Neural progenitor cell (in vitro differentiated cells): ENCODE data around the gene SMIM21. TPM values are rescaled to one million over a fixed set of nuclear protein-coding genes. Genes with fewer than 3 reads are reported as not detected.

ENCODE experiments used
- DNase-seq: peaks from one replicate; pipeline ENCODE4 v3.0.0-alpha.2; 2016; ENCODE audit warnings: low spot score
- H2AFZ ChIP-seq: fragments of 200-600 bp; sonication (generic); replicated peaks from 2 replicates; pipeline ENCODE4 v1.6.1; 2016; ENCODE audit warnings: antibody characterized with exemption
- H3F3A ChIP-seq: fragments of 200-600 bp; sonication (generic); 2 replicates; pipeline ENCODE4 v1.6.1; 2016; ENCODE audit warnings: antibody characterized with exemption, low read depth
- H3K27ac ChIP-seq: fragments of 200-600 bp; sonication (generic); 2 replicates; pipeline ENCODE4 v1.5.1; 2016; ENCODE audit warnings: mild to moderate bottlenecking
- H3K27me3 ChIP-seq: fragments of 200-600 bp; sonication (generic); 2 replicates; pipeline ENCODE4 v1.6.1; 2016; ENCODE audit warnings: mild to moderate bottlenecking, moderate library complexity
- H3K36me3 ChIP-seq: fragments of 200-600 bp; sonication (generic); 2 replicates; pipeline ENCODE4 v1.5.1; 2016
- H3K4me1 ChIP-seq: fragments of 200-600 bp; sonication (generic); 2 replicates; pipeline ENCODE4 v1.6.1; 2016; ENCODE audit warnings: mixed run types
- H3K4me2 ChIP-seq: fragments of 200-600 bp; sonication (generic); 2 replicates; pipeline ENCODE4 v1.6.1; 2016
- H3K4me3 ChIP-seq: fragments of 200-600 bp; sonication (generic); 2 replicates; pipeline ENCODE4 v1.5.1; 2016
- H3K79me2 ChIP-seq: fragments of 200-600 bp; sonication (generic); 2 replicates; pipeline ENCODE4 v1.6.1; 2016; ENCODE audit warnings: low read depth
- H3K9ac ChIP-seq: fragments of 200-600 bp; sonication (generic); 2 replicates; pipeline ENCODE4 v1.6.1; 2016
- H3K9me3 ChIP-seq: fragments of 200-600 bp; sonication (generic); 2 replicates; pipeline ENCODE4 v1.5.1; 2016; ENCODE audit warnings: low read depth
- H4K20me1 ChIP-seq: fragments of 200-600 bp; sonication (generic); 2 replicates; pipeline ENCODE4 v1.6.1; 2016; ENCODE audit warnings: low read depth
- H3K27ac Mint-ChIP-seq: 3 replicates; pipeline ENCODE4 v1.8.0; 2021; ENCODE audit warnings: mixed read lengths
- H3K27me3 Mint-ChIP-seq: 2 replicates; pipeline ENCODE4 v1.8.0; 2022; ENCODE audit warnings: low read depth, mild to moderate bottlenecking, inconsistent platforms, moderate library complexity, mixed read lengths; ENCODE audit not compliant: insufficient read depth
- H3K36me3 Mint-ChIP-seq: 3 replicates; pipeline ENCODE4 v1.8.0; 2021; ENCODE audit warnings: mixed read lengths
- H3K4me1 Mint-ChIP-seq: 3 replicates; pipeline ENCODE4 v1.8.0; 2021; ENCODE audit warnings: mixed read lengths
- H3K4me3 Mint-ChIP-seq: 3 replicates; pipeline ENCODE4 v1.8.0; 2021; ENCODE audit warnings: mild to moderate bottlenecking, moderate library complexity, mixed read lengths
- H3K9me3 Mint-ChIP-seq: 3 replicates; pipeline ENCODE4 v1.8.0; 2020; ENCODE audit warnings: mixed read lengths
- CTCF ChIP-seq: fragments of 200-600 bp; sonication (generic); IDR thresholded peaks from 2 replicates; pipeline ENCODE4 v1.5.1; 2017; ENCODE audit warnings: antibody characterized with exemption, mild to moderate bottlenecking
- EZH2 ChIP-seq: fragments of 200-600 bp; sonication (generic); IDR thresholded peaks from 2 replicates; pipeline ENCODE4 v1.6.1; 2017; ENCODE audit warnings: antibody characterized with exemption, mild to moderate bottlenecking, moderate library complexity
- EZH2phosphoT487 ChIP-seq: fragments of 200-600 bp; sonication (generic); IDR thresholded peaks from 2 replicates; pipeline ENCODE4 v1.6.1; 2017; ENCODE audit warnings: antibody characterized with exemption
- total RNA-seq: library from RNA; depleted of rRNA; stranded (reverse); fragments of >200 nt; gene quantifications from 2 replicates; pipeline ENCODE4 v1.2.3, GENCODE V29; 2015; ENCODE audit warnings: low replicate concordance

Gene SMIM21
- total RNA-seq, 1 donor from 2014 or later = not detected

DNA sequence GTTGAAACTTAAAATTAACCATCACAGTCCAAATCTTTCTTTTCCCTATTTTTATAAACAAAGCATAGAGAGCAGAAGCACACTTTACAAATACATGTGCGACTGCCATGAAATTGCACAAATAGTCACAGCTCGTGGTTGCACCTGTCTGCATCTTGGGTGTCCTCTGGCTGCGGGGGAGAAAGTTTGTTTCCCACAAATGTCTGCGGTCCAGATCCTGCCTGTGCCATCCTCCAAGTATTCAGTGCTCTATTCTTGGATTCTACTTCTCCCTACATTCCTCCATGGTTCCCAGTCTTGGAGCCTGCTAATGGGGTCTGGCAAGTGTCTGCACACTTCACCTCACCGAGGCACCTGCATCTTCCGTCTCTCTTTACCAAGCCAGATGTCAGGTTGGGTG lies 52.2 kb downstream of the SMIM21 start:
- Mint-ChIP-seq H3K4me1 (peaks cover 24% of the 10 kb centered on the region), H3K27ac (no peak overlapping the region), H3K27me3 (peaks cover 9% of the 10 kb centered on the region), H3K36me3 (peaks cover 3% of the 10 kb centered on the region), H3K4me3 (no peak overlapping the region), H3K9me3 (peaks cover 6% of the 10 kb centered on the region)
- Histone ChIP-seq H3K27me3 (no peaks in the 10 kb centered on the region), H2AFZ (no peak overlapping the region), H3F3A (no peaks in the 10 kb centered on the region), H3K4me1 (peaks cover 16% of the 10 kb centered on the region), H4K20me1 (no peaks in the 10 kb centered on the region), H3K4me3 (no peak overlapping the region), H3K9me3 (no peaks in the 10 kb centered on the region), H3K4me2 (no peak overlapping the region), H3K9ac (no peak overlapping the region), H3K27ac (no peak overlapping the region), H3K36me3 (no peaks in the 10 kb centered on the region), H3K79me2 (no peaks in the 10 kb centered on the region)
- TF ChIP-seq EZH2 (no peak), EZH2phosphoT487 (no peak), CTCF (no peak)
- DNase-seq = no peak

DNA sequence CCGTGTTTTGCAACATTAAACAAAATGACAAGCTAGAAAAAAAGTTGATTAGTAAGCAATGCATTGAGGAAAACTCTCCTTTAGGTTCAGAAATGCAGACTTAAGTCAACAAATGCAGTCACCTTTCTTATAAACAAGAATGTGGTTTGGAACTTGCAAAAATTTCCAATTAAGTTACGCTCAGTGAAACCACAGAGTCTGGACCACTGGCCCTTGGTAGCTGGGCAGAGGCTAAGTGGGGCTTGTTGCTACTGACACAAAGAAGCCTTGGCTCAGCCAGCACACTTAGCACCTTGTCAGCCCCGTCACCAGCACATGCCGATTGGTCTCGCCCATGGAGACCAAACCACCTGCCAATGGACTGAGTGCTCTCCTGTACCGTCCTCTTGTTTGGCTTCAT lies 53.0 kb downstream of the SMIM21 start:
- TF ChIP-seq EZH2 = no peak
- no peak for TF ChIP-seq EZH2phosphoT487
- no peak for TF ChIP-seq CTCF
- H2AFZ ChIP-seq = no peak overlapping the region
- Mint-ChIP-seq H3K36me3 (peaks cover 3% of the 10 kb centered on the region), H3K4me1 (peaks cover 24% of the 10 kb centered on the region), H3K27ac (no peak overlapping the region), H3K9me3 (peaks cover 6% of the 10 kb centered on the region), H3K27me3 (peaks cover 9% of the 10 kb centered on the region), H3K4me3 (no peak overlapping the region)
- H4K20me1 ChIP-seq = no peaks in the 10 kb centered on the region
- no peaks in the 10 kb centered on the region for H3K9me3 ChIP-seq
- peaks cover 16% of the 10 kb centered on the region for H3K4me1 ChIP-seq
- H3K79me2 ChIP-seq = no peaks in the 10 kb centered on the region
- H3K9ac ChIP-seq = no peak overlapping the region
- no peak overlapping the region for H3K4me2 ChIP-seq
- no peaks in the 10 kb centered on the region for H3K27me3 ChIP-seq
- H3F3A ChIP-seq = no peaks in the 10 kb centered on the region
- no peak overlapping the region for H3K4me3 ChIP-seq
- no peaks in the 10 kb centered on the region for H3K36me3 ChIP-seq
- H3K27ac ChIP-seq = no peak overlapping the region
- DNase-seq = no peak

DNA sequence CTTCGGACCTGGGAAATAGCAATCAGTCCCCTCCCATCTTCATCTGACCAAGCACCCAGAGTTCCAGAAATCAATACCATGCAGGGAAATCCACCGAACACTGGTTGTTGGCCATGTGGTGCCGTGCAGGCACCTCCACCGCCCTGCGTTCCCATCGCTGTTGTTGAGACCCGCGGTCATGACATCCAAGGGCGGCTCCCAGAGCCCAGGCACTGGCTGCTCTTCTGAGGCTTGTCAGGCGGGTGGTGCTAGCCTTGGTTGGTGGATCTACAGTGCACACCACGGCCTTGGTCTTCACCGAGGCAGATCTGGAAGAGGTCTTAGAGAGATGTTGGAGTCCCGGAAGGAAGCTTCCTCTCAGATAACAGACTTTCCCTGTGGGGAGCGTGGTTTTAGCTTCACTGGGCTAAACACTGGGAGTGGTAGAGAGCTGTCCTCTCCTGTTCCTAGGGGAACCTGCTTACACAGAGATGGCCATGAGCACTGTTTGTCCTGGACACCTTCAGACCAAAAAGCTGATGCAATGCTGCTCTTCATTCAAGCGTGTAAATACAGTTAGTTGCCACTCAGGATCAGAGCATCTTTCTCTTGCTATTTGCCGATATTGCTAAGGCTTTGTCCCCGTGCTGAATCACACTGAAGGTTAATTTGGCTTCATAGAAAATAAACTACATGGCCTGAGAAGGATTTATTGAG lies 58.3 kb downstream of the SMIM21 start:
- no peak for TF ChIP-seq EZH2phosphoT487
- no peak for TF ChIP-seq CTCF
- no peak for TF ChIP-seq EZH2
- H3K4me1 Mint-ChIP-seq = peaks cover 13% of the 10 kb centered on the region
- H3K36me3 ChIP-seq = no peaks in the 10 kb centered on the region
- no peak overlapping the region for H2AFZ ChIP-seq
- no peak overlapping the region for H3K4me3 ChIP-seq
- H3K9me3 ChIP-seq = no peaks in the 10 kb centered on the region
- no peaks in the 10 kb centered on the region for H3F3A ChIP-seq
- no peaks in the 10 kb centered on the region for H3K79me2 ChIP-seq
- no peak overlapping the region for H3K27ac Mint-ChIP-seq
- H3K27me3 ChIP-seq = no peaks in the 10 kb centered on the region
- no peak for DNase-seq
- H3K9ac ChIP-seq = no peak overlapping the region
- no peaks in the 10 kb centered on the region for H4K20me1 ChIP-seq
- peaks cover 6% of the 10 kb centered on the region for H3K9me3 Mint-ChIP-seq
- H3K4me2 ChIP-seq = no peak overlapping the region
- H3K4me1 ChIP-seq = peaks cover 6% of the 10 kb centered on the region
- no peak overlapping the region for H3K4me3 Mint-ChIP-seq
- peaks cover 3% of the 10 kb centered on the region for H3K36me3 Mint-ChIP-seq
- H3K27ac ChIP-seq = no peak overlapping the region
- H3K27me3 Mint-ChIP-seq = no peaks in the 10 kb centered on the region
